ENCODE results near the gene RUNX1. TPM values are rescaled to one million over a fixed set of nuclear protein-coding genes. Genes with fewer than 3 reads are reported as not detected.

Gene RUNX1
- total and polyA plus RNA-seq, 10 of the 15 experiments (the other 5 are each of a cell fraction or from before 2014, with no cell fraction given), result 0.90 to 15.2 (median 4.1) TPM

DNA sequence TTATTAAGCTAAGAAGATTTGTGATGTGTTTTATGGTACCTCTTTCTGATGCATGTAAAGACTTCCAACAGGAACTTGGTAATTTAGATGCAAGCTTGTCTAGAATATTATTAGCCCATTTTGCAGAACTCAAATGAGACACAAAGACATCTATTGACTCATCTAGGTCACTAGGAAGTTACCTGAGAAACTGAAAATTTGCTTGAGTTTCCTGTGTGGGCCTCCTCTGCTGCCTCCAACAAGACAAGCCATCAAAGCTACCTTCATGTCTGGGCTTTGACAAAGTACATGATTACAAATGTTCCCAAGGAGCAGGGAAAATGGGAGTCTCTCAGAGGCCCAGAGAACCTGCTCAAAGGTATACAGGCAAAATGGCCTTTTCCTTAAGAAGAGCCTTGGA lies 5.6 kb downstream of the RUNX1 start:
- POLR2A ChIA-PET, result no interaction called here
- Histone ChIP-seq H3K27ac (ENCODE audit: control insufficient read depth, insufficient read depth) (peak overlapping the region; percentile 78), H3K4me2 (ENCODE audit: control insufficient read depth, insufficient read depth) (peak overlapping the region; percentile 53), H3K36me3 (ENCODE audit: control insufficient read depth in 2 of 2, insufficient read depth in 2 of 2, low read length in 1 of 2) (no peaks in the 10 kb centered on the region), H3K9me3 (replicated peaks; ENCODE audit: control insufficient read depth, insufficient read depth, low read length) (no peaks in the 10 kb centered on the region), H3K4me1 (ENCODE audit: control insufficient read depth, insufficient read depth, low read length) (peaks cover 77% of the 10 kb centered on the region), H4K20me1 (ENCODE audit: control insufficient read depth, insufficient read depth) (no peaks in the 10 kb centered on the region), H2AFZ (ENCODE audit: control insufficient read depth, low read depth, low read length) (no peak overlapping the region), H3K79me2 (ENCODE audit: control insufficient read depth, insufficient read depth, low read length) (no peaks in the 10 kb centered on the region), H3K27me3 (replicated peaks in 1 of 2; ENCODE audit: control insufficient read depth in 2 of 2, insufficient read depth in 2 of 2, low read length in 1 of 2) (peaks cover 0 to 1% of the 10 kb centered on the region in 2 experiments; a peak in 1 of 4 replicates), H3K4me3 (no peak overlapping the region), H3K9ac (ENCODE audit: control insufficient read depth, insufficient read depth, low read length) (no peak overlapping the region)
- ATAC-seq (no peak), DNase-seq (ENCODE audit: low read depth, low spot score) (no peak), FAIRE-seq (peak; percentile 41)
- intact Hi-C loops (cut with micrococcal nuclease; ENCODE audit: unreplicated experiment) (no loop called here), in situ Hi-C loops (cut with MboI) (no loop called here)
- SMC1A ChIA-PET (ENCODE audit: uncharacterized antibody, unreplicated experiment), result interaction anchor here (0.6 kb wide), 1 partner anchor 1106 kb away, joined by 3 read pairs; no protein-coding TSS in a partner anchor
- BruUV-seq (replicated peaks), result no TSS peak
- RAD21 ChIA-PET (ENCODE audit: unreplicated experiment), result interaction anchor here (0.6 to 0.7 kb wide), 2 partner anchors 8 to 9 kb away, joined by 3 to 4 read pairs; no protein-coding TSS in a partner anchor
- TF ChIP-seq JUNB (IDR thresholded peaks at IDR 0.05) (peak; percentile 59), ASH2L (IDR thresholded peaks at IDR 0.05; ENCODE audit: borderline replicate concordance, low read depth) (0 out of 2 replicates have a peak, but pooled peaks have one; percentile 34), ETV6 (conservative IDR thresholded peaks at IDR 0.05 in 1 of 2, IDR thresholded peaks at IDR 0.05 in 1 of 2; ENCODE audit: borderline replicate concordance in 1 of 2, low read depth in 1 of 2) (peak in 1 of 2 experiments; percentile 71; a peak in 2 of 4 replicates), SREBF2 (IDR thresholded peaks at IDR 0.05; ENCODE audit: low read length) (no peak), YY1 (IDR thresholded peaks at IDR 0.05; ENCODE audit: low read depth, low read length) (0 out of 2 replicates have a peak, but pooled peaks have one; percentile 6), NFYB (IDR thresholded peaks at IDR 0.05; ENCODE audit: insufficient read depth, low read depth, low read length) (no peak), POLR2AphosphoS5 (IDR thresholded peaks at IDR 0.05; ENCODE audit: low read length) (no peak), MEF2A (IDR thresholded peaks at IDR 0.05; ENCODE audit: insufficient read depth, low read depth, low read length) (0 out of 2 replicates have a peak, but pooled peaks have one; percentile 41), RFX5 (IDR thresholded peaks at IDR 0.05; ENCODE audit: low read depth, low read length) (no peak), SP1 (IDR thresholded peaks at IDR 0.05; ENCODE audit: low read depth, low read length) (no peak)
- TF ChIP-seq, protein P1, sequence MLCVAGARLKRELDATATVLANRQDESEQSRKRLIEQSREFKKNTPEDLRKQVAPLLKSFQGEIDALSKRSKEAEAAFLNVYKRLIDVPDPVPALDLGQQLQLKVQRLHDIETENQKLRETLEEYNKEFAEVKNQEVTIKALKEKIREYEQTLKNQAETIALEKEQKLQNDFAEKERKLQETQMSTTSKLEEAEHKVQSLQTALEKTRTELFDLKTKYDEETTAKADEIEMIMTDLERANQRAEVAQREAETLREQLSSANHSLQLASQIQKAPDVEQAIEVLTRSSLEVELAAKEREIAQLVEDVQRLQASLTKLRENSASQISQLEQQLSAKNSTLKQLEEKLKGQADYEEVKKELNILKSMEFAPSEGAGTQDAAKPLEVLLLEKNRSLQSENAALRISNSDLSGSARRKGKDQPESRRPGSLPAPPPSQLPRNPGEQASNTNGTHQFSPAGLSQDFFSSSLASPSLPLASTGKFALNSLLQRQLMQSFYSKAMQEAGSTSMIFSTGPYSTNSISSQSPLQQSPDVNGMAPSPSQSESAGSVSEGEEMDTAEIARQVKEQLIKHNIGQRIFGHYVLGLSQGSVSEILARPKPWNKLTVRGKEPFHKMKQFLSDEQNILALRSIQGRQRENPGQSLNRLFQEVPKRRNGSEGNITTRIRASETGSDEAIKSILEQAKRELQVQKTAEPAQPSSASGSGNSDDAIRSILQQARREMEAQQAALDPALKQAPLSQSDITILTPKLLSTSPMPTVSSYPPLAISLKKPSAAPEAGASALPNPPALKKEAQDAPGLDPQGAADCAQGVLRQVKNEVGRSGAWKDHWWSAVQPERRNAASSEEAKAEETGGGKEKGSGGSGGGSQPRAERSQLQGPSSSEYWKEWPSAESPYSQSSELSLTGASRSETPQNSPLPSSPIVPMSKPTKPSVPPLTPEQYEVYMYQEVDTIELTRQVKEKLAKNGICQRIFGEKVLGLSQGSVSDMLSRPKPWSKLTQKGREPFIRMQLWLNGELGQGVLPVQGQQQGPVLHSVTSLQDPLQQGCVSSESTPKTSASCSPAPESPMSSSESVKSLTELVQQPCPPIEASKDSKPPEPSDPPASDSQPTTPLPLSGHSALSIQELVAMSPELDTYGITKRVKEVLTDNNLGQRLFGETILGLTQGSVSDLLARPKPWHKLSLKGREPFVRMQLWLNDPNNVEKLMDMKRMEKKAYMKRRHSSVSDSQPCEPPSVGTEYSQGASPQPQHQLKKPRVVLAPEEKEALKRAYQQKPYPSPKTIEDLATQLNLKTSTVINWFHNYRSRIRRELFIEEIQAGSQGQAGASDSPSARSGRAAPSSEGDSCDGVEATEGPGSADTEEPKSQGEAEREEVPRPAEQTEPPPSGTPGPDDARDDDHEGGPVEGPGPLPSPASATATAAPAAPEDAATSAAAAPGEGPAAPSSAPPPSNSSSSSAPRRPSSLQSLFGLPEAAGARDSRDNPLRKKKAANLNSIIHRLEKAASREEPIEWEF (IDR thresholded peaks at IDR 0.05; ENCODE audit: insufficient replicate concordance, low read depth, low read length), result no peak
- TF ChIP-seq, protein P2, sequence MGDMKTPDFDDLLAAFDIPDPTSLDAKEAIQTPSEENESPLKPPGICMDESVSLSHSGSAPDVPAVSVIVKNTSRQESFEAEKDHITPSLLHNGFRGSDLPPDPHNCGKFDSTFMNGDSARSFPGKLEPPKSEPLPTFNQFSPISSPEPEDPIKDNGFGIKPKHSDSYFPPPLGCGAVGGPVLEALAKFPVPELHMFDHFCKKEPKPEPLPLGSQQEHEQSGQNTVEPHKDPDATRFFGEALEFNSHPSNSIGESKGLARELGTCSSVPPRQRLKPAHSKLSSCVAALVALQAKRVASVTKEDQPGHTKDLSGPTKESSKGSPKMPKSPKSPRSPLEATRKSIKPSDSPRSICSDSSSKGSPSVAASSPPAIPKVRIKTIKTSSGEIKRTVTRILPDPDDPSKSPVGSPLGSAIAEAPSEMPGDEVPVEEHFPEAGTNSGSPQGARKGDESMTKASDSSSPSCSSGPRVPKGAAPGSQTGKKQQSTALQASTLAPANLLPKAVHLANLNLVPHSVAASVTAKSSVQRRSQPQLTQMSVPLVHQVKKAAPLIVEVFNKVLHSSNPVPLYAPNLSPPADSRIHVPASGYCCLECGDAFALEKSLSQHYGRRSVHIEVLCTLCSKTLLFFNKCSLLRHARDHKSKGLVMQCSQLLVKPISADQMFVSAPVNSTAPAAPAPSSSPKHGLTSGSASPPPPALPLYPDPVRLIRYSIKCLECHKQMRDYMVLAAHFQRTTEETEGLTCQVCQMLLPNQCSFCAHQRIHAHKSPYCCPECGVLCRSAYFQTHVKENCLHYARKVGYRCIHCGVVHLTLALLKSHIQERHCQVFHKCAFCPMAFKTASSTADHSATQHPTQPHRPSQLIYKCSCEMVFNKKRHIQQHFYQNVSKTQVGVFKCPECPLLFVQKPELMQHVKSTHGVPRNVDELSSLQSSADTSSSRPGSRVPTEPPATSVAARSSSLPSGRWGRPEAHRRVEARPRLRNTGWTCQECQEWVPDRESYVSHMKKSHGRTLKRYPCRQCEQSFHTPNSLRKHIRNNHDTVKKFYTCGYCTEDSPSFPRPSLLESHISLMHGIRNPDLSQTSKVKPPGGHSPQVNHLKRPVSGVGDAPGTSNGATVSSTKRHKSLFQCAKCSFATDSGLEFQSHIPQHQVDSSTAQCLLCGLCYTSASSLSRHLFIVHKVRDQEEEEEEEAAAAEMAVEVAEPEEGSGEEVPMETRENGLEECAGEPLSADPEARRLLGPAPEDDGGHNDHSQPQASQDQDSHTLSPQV (IDR thresholded peaks at IDR 0.05), result no peak
- CTCF ChIA-PET, result no interaction called here

Data from GM12878 (cell line).